D721Med (cell line): ENCODE results near the gene EPHA3.
A peak's percentile ranks its signal among the peaks of the same experiment; 100 is the strongest.

Source experiments
- DNase-seq: peaks from one replicate; pipeline ENCODE4 v3.0.0; 2011; ENCODE audit warnings: low spot score; ENCODE audit not compliant: insufficient read length
- FAIRE-seq: peaks from 2 replicates; lab custom pipeline; 2011; peaks lifted over from hg19 to GRCh38; lab: Jason Lieb, UNC
- TF ChIP-seq, protein P1 (sequence below): IDR thresholded peaks from 2 replicates; pipeline ENCODE4 v1.5.1; 2012; ENCODE audit warnings: mild to moderate bottlenecking, control low read depth; ENCODE audit not compliant: insufficient read depth; ENCODE audit errors: missing control alignments

The EPHA3 gene

DNA sequence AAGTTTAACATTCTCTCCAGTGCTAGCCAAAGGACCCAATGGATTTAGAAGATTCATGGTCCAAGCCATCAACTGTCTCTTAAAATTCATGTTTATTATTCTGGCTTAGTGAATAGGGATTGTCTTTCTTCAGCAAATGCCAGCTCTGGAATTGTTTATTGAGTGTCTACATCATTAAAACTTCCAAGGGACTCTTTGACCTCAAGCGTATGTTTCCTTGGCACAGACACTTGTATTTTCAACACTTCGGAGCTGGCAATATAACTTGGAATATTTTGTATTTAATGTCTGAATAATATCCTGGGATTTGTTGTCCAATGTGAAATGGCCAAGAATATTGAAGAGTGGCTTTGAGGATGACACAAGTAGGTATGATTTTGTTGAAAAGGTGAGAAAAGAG lies 204.2 kb downstream of the EPHA3 start:
- TF ChIP-seq, protein P1, sequence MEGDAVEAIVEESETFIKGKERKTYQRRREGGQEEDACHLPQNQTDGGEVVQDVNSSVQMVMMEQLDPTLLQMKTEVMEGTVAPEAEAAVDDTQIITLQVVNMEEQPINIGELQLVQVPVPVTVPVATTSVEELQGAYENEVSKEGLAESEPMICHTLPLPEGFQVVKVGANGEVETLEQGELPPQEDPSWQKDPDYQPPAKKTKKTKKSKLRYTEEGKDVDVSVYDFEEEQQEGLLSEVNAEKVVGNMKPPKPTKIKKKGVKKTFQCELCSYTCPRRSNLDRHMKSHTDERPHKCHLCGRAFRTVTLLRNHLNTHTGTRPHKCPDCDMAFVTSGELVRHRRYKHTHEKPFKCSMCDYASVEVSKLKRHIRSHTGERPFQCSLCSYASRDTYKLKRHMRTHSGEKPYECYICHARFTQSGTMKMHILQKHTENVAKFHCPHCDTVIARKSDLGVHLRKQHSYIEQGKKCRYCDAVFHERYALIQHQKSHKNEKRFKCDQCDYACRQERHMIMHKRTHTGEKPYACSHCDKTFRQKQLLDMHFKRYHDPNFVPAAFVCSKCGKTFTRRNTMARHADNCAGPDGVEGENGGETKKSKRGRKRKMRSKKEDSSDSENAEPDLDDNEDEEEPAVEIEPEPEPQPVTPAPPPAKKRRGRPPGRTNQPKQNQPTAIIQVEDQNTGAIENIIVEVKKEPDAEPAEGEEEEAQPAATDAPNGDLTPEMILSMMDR = no peak
- FAIRE-seq = no peak
- DNase-seq = no peak

DNA sequence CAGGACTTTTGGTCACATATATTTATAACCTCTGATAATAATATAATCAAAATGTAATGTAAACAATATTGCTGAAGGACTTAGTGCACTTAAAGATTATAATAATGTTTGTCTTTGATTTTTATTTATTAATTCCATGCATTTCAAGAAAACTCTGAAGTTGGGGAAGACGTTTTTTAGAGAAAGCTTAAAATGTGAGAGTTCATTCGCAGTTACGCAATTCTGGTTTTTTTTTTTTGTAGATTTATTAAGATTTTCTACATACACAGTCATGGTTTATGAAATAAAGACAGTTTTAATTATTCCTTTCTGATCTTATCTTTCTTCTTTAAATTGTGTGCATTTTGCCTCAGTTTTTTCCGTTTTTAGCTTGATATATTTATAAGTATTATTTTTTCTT lies 204.7 kb downstream of the EPHA3 start:
- FAIRE-seq = no peak
- DNase-seq = no peak
- TF ChIP-seq, protein P1 = no peak

DNA sequence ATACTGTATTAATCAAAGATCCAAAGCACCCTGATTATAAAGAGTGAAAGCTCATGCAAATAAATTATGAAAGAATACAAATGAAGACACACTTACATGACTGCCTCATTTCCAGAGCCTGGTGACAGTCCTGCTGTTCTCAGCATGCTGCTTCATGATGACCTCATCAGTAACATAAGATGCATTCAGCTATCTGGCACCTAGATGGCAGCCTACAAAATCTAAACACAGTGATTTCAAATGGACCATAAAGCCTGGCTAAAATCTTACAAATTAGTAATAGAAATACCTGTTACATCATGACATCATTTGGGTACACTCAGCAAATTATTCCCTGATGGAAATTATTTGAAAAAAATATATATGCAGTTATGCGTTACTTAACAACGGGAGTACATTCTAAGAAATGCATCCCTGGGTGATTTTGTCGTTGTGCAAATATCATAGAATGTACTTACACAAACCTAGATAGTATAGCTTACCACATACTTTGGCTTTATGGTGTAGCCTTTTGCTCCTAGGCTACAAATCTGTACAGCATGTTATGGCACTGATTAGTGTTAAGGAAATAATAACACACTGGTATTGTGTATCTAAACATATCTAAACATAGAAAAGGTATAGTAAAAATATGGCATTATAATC lies 207.2 kb downstream of the EPHA3 start:
- peak; percentile 84 for FAIRE-seq
- TF ChIP-seq, protein P1 = peak; percentile 48
- no peak for DNase-seq

DNA sequence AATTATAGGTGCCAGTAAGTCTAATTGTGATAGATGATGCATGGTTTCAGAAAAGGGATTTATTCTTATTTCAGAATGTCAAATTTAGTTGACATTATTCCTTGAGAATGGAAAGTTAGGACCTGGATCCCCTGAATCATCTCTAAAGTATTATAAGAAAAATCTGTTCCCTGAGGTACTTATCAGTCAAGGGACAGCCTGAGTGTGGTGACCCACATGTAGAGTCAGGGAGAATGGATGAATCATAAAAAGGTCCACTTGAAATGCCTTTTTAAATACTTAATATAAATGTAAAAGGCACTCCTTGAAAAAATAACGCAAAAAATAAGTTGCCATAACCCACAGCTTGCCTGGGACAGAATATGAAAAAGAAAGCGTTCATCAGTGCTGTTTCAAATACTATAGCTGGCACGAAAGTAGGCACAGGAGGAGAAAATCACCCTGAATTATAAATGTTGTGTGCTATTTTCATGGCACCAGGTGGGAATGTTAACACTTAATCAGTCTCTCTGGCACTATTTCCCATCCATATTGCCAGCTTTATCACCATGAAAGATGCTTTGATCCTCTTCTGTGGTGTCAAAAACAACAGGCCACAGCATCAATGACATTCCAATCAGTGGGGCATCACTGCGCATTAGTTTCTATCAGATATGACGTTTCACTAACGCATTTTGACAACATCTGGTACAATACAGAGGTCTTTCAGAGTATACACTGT lies 208.5 kb downstream of the EPHA3 start:
- no peak for DNase-seq
- TF ChIP-seq, protein P1 = no peak
- no peak for FAIRE-seq

DNA sequence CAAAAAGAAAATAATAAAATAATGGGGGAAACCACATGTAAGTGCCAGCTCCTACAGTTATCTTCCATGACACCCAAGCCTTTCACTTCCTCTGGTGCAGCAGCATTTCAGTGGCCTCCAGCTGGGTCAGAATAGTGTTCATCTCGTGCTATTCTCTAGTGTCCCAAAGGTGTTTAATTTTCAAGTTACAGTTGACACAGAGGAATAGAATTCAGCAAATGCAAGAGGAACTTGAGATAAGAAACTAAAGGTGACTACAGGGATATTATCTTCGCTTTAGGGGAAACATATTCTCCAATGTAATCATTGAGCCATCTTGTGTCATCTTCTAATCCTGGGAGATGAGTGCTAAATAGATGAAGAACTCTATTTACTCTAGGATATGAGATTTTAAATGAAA lies 212.8 kb downstream of the EPHA3 start:
- TF ChIP-seq, protein P1 = no peak
- DNase-seq = no peak
- no peak for FAIRE-seq

DNA sequence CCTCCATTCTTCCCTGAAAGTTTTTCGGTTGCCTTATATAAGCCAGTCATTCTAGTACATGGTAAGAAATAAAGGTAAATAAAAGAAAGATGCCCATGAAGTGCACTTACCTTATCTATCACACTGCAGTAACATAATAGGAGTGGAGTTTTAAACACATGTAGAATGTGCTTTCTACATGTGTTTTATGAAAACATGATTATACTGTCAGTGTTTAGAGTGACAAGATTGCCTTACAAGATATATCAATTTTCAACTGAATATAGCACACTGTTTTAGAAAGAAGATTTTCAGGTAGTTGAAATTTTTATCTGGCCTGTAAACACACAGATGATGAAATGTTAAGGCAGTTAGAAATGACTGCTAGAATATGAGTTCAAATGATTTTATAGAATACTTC lies 219.6 kb downstream of the EPHA3 start:
- TF ChIP-seq, protein P1 = no peak
- FAIRE-seq (no peak), DNase-seq (no peak)

DNA sequence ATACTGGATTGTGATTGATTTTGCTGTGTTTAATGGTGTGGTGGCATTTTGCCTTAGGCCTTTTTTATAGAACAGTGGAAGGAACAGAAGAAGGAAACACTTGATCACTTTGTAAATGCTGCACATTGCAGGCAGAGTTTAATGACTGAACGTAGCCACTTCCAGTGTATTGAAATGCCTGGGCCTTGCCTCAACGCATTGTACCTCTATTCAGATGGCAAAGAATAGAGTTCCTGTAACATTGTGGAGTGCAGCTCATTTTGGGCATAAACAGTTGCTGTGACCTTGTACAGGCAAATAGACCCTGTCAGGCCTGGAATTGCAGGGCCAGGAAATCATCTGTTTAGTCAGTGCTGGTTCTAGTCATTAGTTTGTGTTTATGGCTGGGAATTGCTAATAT lies 225.0 kb downstream of the EPHA3 start:
- no peak for FAIRE-seq
- no peak for DNase-seq
- TF ChIP-seq, protein P1 = no peak
